Measurements from ENCODE around the gene STC2. TPM values are rescaled to one million over a fixed set of nuclear protein-coding genes. Genes with fewer than 3 reads are reported as not detected.

STC2 gene
- total and polyA plus RNA-seq, 2 of the 8 experiments (the other 6 are each of a cell fraction or from before 2014, with no cell fraction given): 26.4 to 53.1 TPM

DNA sequence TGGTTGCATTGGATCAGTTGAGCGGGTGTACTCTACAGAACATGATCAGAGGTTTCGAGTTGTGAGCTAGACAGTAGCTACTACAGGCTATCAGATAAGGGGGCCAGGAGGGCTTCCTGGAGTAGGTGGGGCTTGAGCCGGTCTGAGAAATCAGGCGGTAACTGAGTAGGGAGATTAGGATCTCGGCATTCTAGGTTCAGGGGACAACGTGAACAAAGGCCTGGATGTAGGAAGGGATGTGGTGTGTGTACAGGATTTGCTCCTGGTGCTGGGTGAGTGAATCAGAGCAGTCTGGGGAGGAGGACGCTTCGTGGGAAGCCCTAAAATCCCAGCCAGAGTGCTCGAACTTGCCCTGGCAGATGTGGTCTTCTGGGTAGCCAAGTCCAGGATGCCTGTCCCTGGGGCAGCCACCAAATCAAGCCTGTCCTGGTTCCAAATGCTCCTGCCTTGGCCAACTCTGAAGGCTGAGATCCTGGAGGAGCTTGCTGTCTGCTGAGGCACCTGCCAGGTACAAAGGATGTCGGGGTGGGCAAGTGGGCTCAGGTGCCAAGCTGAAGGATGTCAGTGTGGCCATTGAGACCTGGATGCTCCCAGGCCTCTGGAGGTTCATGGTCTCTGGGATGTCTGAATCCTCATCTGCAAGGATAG is 33.4 kb downstream of the STC2 start (continued):
- no peak for TF ChIP-seq RAD21 (IDR thresholded peaks at IDR 0.05 in 1 of 2, conservative IDR thresholded peaks at IDR 0.05 in 1 of 2; ENCODE audit: low read depth in 2 of 2, low read length in 2 of 2)
- TF ChIP-seq SP2 (IDR thresholded peaks at IDR 0.05; ENCODE audit: low read length): no peak
- no peak for TF ChIP-seq CEBPB (IDR thresholded peaks at IDR 0.05; ENCODE audit: low read depth, low read length)
- TF ChIP-seq ASH2L (IDR thresholded peaks at IDR 0.05; ENCODE audit: low read length): no peak
- TF ChIP-seq, protein P1, sequence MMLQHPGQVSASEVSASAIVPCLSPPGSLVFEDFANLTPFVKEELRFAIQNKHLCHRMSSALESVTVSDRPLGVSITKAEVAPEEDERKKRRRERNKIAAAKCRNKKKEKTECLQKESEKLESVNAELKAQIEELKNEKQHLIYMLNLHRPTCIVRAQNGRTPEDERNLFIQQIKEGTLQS (IDR thresholded peaks at IDR 0.05; ENCODE audit: insufficient read depth, low read depth, low read length): no peak
